HepG2 (cell line): ENCODE measurements around the gene PTPRE. TPM values are rescaled to one million over a fixed set of nuclear protein-coding genes. Genes with fewer than 3 reads are reported as not detected.

Experiments
- ATAC-seq: fragments of 200-7000 bp; cut with Tn5 transposase; 3 replicates; pipeline ENCODE4 v1.9.1; 2020; ENCODE audit warnings: mild to moderate bottlenecking, moderate library complexity
- BruUV-seq: library from RNA; stranded (reverse); fragments of 400-500 nt; replicated peaks from 2 replicates; lab custom pipeline; 2021; lab: Mats Ljungman, UMichigan
- CTCF ChIA-PET: fragments of 300-600 bp; formaldehyde crosslinking; extraction: SDS; loops from one replicate; lab custom pipeline; 2021; ENCODE audit warnings: low total read pairs, inconsistent platforms, low intra/inter-chr PET ratio; lab: Yijun Ruan, JAX
- POLR2A ChIA-PET: fragments of 350-600 bp; sonication (Branson Sonifier 250); formaldehyde crosslinking; loops from one replicate; lab custom pipeline; 2020; ENCODE audit warnings: antibody characterized with exemption, inconsistent platforms; lab: Yijun Ruan, JAX
- DNase-seq: peaks from one replicate; pipeline ENCODE4 v3.0.0-alpha.2; 2015; ENCODE audit warnings: low spot score
- FAIRE-seq: peaks from 3 replicates; lab custom pipeline; 2011; peaks lifted over from hg19 to GRCh38; lab: Jason Lieb, UNC
- H2AFZ ChIP-seq: one replicate; pipeline ENCODE4 v1.6.1; 2011; ENCODE audit warnings: low read length, inconsistent platforms
- H3K27ac ChIP-seq: fragments of 300-600 bp; 3 replicates; pipeline ENCODE4 v1.8.0; 2011; ENCODE audit warnings: mixed run types, mild to moderate bottlenecking, mixed read lengths, low read length, inconsistent platforms; ENCODE audit not compliant: insufficient read depth; ENCODE audit errors: extremely low read length
- H3K27me3 ChIP-seq, 2 experiments: fragments of 200-600 bp in 1 of 2; 2 replicates in 1 of 2; 3 replicates in 1 of 2; pipeline versions ENCODE4 v1.6.0 to v1.8.0; 2011; ENCODE audit warnings: low read length in 2 of 2, mild to moderate bottlenecking in 2 of 2, moderate library complexity in 2 of 2, inconsistent platforms in 1 of 2; ENCODE audit not compliant: insufficient read depth in 2 of 2, control insufficient read depth in 1 of 2
- H3K36me3 ChIP-seq, 2 experiments: fragments of 200-600 bp in 1 of 2; replicated peaks in 1 of 2; 2 replicates in 1 of 2; 3 replicates in 1 of 2; pipeline versions ENCODE4 v1.5.1 to v1.8.0; 2011; ENCODE audit warnings: low read length in 2 of 2, inconsistent platforms in 1 of 2; ENCODE audit not compliant: insufficient read depth in 2 of 2, control insufficient read depth in 1 of 2
- H3K4me1 ChIP-seq: 2 replicates; pipeline ENCODE4 v1.5.1; 2012; ENCODE audit warnings: low read length, inconsistent platforms; ENCODE audit not compliant: insufficient read depth
- H3K4me2 ChIP-seq: 2 replicates; pipeline ENCODE4 v1.6.0; 2011; ENCODE audit warnings: low read depth, low read length, inconsistent platforms
- H3K4me3 ChIP-seq, 3 experiments: fragments of 200-600 bp in 1 of 3; sonication (generic), shearing (Covaris generic) in 1 of 3; replicated peaks in 1 of 3; 2 replicates each; pipeline ENCODE4 v1.5.1; 2011 to 2016; ENCODE audit warnings: low read length in 3 of 3, inconsistent platforms in 2 of 3, low read depth in 2 of 3, mild to moderate bottlenecking in 2 of 3, control low read depth in 1 of 3, mixed read lengths in 1 of 3; ENCODE audit not compliant: insufficient read depth in 1 of 3
- H3K79me2 ChIP-seq: one replicate; pipeline ENCODE4 v1.6.1; 2011; ENCODE audit warnings: low read length, inconsistent platforms; ENCODE audit not compliant: insufficient read depth
- H3K9ac ChIP-seq: 2 replicates; pipeline ENCODE4 v1.6.0; 2011; ENCODE audit warnings: mild to moderate bottlenecking, low read depth, low read length, inconsistent platforms; ENCODE audit not compliant: insufficient read depth
- H3K9me3 ChIP-seq: 2 replicates; pipeline ENCODE4 v1.5.1; 2012; ENCODE audit warnings: mild to moderate bottlenecking, low read length
- H4K20me1 ChIP-seq: 2 replicates; pipeline ENCODE4 v1.6.0; 2011; ENCODE audit warnings: inconsistent platforms, mild to moderate bottlenecking, low read length, moderate library complexity; ENCODE audit not compliant: insufficient read depth
- HNRNPLL ChIP-seq: fragments of 200-400 bp; formaldehyde crosslinking; IDR thresholded peaks from 2 replicates; pipeline ENCODE4 v1.6.1; 2017; ENCODE audit warnings: mild to moderate bottlenecking, low read depth, low read length; ENCODE audit not compliant: poor library complexity, severe bottlenecking
- KDM6A ChIP-seq: IDR thresholded peaks from 2 replicates; pipeline ENCODE4 v1.6.1; 2016; ENCODE audit warnings: low read depth
- NFKBIZ ChIP-seq: IDR thresholded peaks from 2 replicates; pipeline ENCODE4 v1.6.1; 2018; ENCODE audit warnings: missing genetic modification reagents, missing compliant biosample characterization
- PBX3 ChIP-seq: sonication (generic); formaldehyde crosslinking; IDR thresholded peaks from 2 replicates; pipeline ENCODE4 v1.8.1; 2023; ENCODE audit warnings: missing genetic modification reagents, inconsistent platforms, borderline replicate concordance
- SIN3B ChIP-seq: fragments of 150-350 bp; IDR thresholded peaks from 2 replicates; pipeline ENCODE4 v1.6.1; 2014; ENCODE audit warnings: low read length
- SP1 ChIP-seq, 2 experiments: fragments of 450-650 bp in 1 of 2; sonication (generic) in 1 of 2; formaldehyde crosslinking in 1 of 2; IDR thresholded peaks; 2 replicates each; pipeline versions ENCODE4 v1.4.0 to v1.6.1; 2016 to 2020; ENCODE audit warnings: missing genetic modification reagents in 1 of 2
- TRAFD1 ChIP-seq: sonication (generic); formaldehyde crosslinking; IDR thresholded peaks from 2 replicates; pipeline ENCODE4 v1.5.1; 2020; ENCODE audit warnings: missing genetic modification reagents, mild to moderate bottlenecking, borderline replicate concordance
- ZBTB37 ChIP-seq: sonication (generic); formaldehyde crosslinking; IDR thresholded peaks from 2 replicates; pipeline ENCODE4 v1.4.0; 2020; ENCODE audit warnings: mild to moderate bottlenecking, missing genetic modification reagents
- ZEB1 ChIP-seq: IDR thresholded peaks from 2 replicates; pipeline ENCODE4 v1.6.1; 2012; ENCODE audit warnings: mild to moderate bottlenecking, low read depth, inconsistent platforms; ENCODE audit not compliant: insufficient replicate concordance
- ZNF292 ChIP-seq: sonication (generic); formaldehyde crosslinking; IDR thresholded peaks from 2 replicates; pipeline ENCODE4 v1.8.1; 2022; ENCODE audit warnings: mild to moderate bottlenecking, low read depth, missing genetic modification reagents, borderline replicate concordance
- ZNF710 ChIP-seq: sonication (generic); formaldehyde crosslinking; IDR thresholded peaks from 2 replicates; pipeline ENCODE4 v1.5.0; 2020; ENCODE audit warnings: mild to moderate bottlenecking, missing genetic modification reagents, borderline replicate concordance
- WGBS: methylation state at CpG from one replicate; pipeline ENCODE4 v1.1.6; 2017; ENCODE audit warnings: low lambda C conversion rate; 5-methylcytosine and 5-hydroxymethylcytosine counted together
- in situ Hi-C: cut with HindIII; loops from 2 replicates; pipeline ENCODE4 v1.10.0; 2017; ENCODE audit warnings: low pct_unique_long_range_greater_than_20kb; ENCODE audit not compliant: extremely low pct_ligation_motif_present
- intact Hi-C: fragments of 100-400 bp; cut with micrococcal nuclease; formaldehyde crosslinking; loops from one replicate; pipeline ENCODE4 v1.10.0; 2022; ENCODE audit not compliant: unreplicated experiment
- polyA plus RNA-seq, 8 experiments: library from polyadenylated mRNA; depleted of rRNA in 3 of 8; stranded (reverse) in 7 of 8; unstranded in 1 of 8; fragments of >200 nt; fragmentation: Illumina TruSeq in 4 of 8; extraction: Trizol in 4 of 8; gene quantifications; 2 replicates each; pipeline versions ENCODE4 v1.2.1 to v1.2.3, GENCODE V29; 2011 to 2016; ENCODE audit warnings: low read depth in 4 of 8, missing spikeins in 1 of 8, mixed read lengths in 1 of 8; ENCODE audit not compliant: insufficient read depth in 1 of 8
- total RNA-seq, 5 experiments: library from RNA; depleted of rRNA; stranded (reverse); fragments of >200 nt; fragmentation: Illumina TruSeq; extraction: Trizol; gene quantifications; 2 replicates each; pipeline ENCODE4 v1.2.3, GENCODE V29; 2016; ENCODE audit warnings: low read depth in 1 of 5

Gene PTPRE
- total and polyA plus RNA-seq, 2 of the 13 experiments (the other 11 are each of a cell fraction or from before 2014, with no cell fraction given): 0.01 to 0.02 TPM

GRCh38 chr10:127899766-127900387 is 7.0 kb upstream of the PTPRE start (continued):
- TF ChIP-seq PBX3 (CRISPR knock-in tag) (no peak), SP1 (IDR thresholded peaks at IDR 0.05) (no peak), SP1 (CRISPR knock-in tag; IDR thresholded peaks at IDR 0.05) (no peak), KDM6A (CRISPR knock-in tag) (no peak), ZNF710 (CRISPR knock-in tag) (no peak), ZEB1 (no peak), SIN3B (no peak), NFKBIZ (CRISPR knock-in tag) (no peak)

- intact Hi-C loops (no loop called here), in situ Hi-C loops (no loop called here)
- BruUV-seq: no TSS peak
- no peak overlapping the region for H3K9ac ChIP-seq
- no peak overlapping the region for H2AFZ ChIP-seq
- no peaks in the 10 kb centered on the region for H3K4me1 ChIP-seq
- DNase-seq (no peak), FAIRE-seq (no peak), ATAC-seq (no peak)
- no peaks in the 10 kb centered on the region for H4K20me1 ChIP-seq
- no peak overlapping the region for H3K4me3 ChIP-seq
- peaks cover 1 to 34% of the 10 kb centered on the region in 2 experiments; a peak in 3 of 5 replicates for H3K27me3 ChIP-seq
- POLR2A ChIA-PET: no interaction called here
- H3K4me2 ChIP-seq: no peak overlapping the region
- no peaks in the 10 kb centered on the region for H3K9me3 ChIP-seq
- H3K27ac ChIP-seq: no peak overlapping the region
- no peaks in the 10 kb centered on the region for H3K79me2 ChIP-seq
- H3K36me3 ChIP-seq: no peaks in the 10 kb centered on the region
- WGBS: 39% methylated on average over 5 of the region's 5 CpGs
- CTCF ChIA-PET: no interaction called here
- TF ChIP-seq HNRNPLL (no peak), ZNF292 (CRISPR knock-in tag) (no peak), ZBTB37 (no peak), TRAFD1 (CRISPR knock-in tag) (no peak), NFKBIZ (CRISPR knock-in tag) (no peak)
These were observed 3.1 kb upstream of the PTPRE start for GRCh38 chr10:127903789-127904188.
